ENCODE data around the gene POU2F3.

The POU2F3 gene

DNA sequence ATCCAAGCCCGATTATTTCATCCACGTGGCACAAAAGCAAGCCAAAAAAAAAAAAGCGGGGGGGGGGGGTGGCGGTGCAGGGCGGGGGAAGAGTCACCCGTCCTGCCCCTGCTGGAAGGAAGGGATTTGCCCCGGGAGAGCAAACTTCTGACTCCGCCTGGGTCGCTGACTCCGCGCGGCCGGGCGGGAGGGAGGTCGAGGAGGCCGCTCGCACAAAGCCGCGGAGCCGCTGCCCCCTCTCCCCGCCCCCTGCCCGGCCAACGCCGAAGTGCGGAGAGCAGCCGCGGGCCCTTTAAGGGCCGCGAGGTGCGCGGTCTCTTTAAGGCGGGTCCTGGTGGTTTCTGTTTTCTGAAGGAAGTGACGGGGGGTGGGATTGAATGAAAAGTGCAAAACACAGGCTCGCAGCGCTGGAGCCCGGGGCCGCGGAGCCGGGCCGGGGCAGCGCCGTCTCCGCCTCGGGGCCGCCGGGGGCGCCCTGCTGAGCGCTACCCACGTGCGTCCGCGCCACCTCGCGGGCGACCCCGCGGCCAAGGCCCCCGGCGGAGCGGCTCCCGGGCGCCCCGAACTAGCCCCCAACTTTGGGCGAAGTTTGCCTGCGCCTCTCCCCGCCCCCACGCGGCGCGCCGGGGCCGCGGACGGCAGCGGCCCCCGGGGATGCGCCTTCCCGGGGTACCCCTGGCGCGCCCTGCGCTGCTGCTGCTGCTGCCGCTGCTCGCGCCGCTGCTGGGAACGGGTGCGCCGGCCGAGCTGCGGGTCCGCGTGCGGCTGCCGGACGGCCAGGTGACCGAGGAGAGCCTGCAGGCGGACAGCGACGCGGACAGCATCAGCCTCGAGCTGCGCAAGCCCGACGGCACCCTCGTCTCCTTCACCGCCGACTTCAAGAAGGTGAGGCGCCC, 29.1 kb upstream of the POU2F3 start, which contains the start of gene OAF:
Gene OAF, plus strand, starts transcription at position 407 of the 896 bp plus-strand sequence. Its CDS starts 248 bp downstream, at position 655.
- peak; percentile 18 for DNase-seq (ENCODE audit: low read depth)

DNA sequence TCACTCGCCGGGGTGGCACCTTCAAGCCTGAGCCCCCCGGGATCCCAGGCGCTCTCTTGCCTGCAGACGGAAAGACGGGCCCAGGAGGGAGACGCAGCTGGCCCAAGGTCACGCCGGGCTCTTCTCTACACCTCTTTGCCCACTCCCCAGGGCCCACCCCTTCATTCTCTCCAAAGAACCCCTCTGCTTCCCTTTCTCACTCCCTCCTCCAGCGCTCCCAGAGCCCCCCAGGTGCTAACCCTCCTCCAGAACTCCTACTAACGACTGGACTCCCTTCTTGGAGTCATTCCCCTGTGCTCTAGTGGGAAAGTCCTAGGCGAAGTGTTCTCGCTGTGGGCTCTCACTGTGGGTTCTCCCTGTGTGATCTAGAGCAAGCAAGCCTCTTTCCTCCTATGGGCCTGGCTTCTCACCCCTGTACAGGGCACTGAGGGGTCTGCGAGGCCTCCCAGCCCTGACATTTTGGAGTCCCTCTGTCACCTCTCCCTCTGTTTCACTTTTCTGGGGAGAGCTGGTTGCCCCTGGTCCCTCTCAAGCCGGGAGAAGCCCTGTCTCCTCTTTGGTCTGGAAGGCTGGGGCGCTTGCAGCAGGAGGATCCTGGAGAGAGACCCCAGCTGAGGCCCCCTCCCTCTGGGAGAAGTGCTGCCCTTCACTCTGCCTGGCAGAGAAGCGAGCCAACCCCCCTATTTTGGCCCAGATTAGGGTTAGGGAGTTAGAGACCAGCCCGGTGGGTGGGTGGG, 28.2 kb upstream of the POU2F3 start:
- DNase-seq (ENCODE audit: low read depth), result no peak

DNA sequence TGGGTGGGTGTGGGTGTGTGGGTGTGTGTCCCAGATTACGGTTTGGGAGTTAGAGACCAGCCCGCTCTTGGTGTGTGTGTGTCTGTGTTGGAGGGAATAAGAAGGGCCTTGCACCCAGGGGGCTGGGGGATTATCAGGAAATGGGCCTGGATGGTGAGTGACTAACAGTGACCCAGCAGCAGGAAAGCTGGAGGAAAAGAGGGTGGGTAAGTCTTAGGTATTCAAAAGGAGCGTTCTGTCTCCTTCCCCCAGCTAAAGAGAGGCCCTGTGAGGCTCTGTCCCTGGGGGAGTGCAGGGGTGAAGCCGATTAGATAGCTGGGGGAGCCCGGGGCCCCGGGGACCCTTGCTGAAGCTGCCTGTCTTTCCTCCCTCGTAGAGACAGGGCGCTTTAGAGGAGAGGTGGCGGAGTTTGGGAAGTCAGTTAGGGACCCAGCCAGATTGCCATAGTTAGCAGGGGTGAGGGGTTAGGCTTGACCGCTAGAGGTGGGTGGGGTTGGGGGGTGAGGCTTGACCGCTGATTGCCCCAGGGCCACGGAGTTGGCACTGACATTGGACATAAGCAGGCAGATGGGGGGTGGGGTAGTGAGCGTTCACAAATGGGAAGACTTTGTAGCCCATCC, 27.6 kb upstream of the POU2F3 start:
- no peak for DNase-seq (ENCODE audit: low read depth)

DNA sequence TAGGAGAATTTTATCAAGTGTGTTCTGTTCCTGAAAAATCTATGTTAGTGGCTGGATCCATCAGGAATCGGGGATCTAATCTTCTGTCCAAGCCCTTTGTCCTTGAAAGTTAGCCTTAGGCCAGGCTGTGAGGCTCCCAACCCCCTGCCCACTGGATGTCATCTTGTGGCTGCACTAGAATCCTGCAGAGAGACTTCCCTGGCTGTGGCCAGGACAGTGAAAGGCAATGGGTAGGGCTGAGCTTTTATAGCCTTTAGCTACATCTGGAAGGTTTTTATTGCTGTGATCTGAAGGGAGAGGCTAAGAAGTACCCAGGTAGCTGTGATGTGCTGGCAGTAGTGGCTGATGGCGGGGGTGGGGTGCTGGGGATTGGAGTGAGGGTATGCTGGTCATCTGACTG, 27.0 kb upstream of the POU2F3 start:
- no peak for DNase-seq (ENCODE audit: low read depth)

DNA sequence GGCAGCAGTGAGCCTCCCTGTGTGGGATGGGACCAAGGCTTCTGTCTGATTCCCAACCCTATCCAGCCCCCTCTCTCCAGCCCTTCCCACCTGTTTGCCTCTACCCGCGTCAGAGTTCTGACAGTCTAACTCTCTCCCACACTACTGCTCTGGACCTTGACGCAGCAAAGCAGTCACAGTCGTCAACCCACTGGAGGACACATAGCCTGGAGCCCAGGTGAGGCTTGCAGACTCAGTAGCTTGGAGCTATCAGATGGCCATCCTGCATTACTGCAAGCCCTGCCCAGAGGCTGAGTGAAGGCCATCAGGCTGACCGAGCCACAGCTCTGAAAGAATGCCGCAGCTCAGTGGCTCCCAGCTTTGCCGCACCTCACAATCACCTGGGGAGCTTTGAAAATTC, 25.4 kb upstream of the POU2F3 start:
- DNase-seq (ENCODE audit: low read depth), result no peak

DNA sequence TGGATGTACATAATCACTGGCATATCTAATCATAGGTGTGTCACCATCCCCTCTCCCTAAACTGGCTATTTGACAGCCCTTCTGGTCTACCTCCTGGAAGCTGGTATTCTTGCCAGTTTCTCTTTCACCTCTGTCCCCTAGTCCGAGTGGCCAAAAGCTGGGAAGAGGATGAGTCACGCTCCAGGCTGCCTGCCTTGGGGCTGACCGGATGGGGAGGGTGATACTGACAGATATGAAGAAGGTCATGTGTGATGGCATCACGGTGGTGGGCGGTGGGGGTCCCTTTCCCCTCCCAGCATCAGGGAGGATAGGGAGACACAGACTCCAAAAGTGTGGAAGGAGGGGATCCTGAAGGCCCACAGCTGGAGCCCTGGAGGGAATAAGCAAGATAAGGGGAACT, 24.3 kb upstream of the POU2F3 start:
- no peak for DNase-seq (ENCODE audit: low read depth)

DNA sequence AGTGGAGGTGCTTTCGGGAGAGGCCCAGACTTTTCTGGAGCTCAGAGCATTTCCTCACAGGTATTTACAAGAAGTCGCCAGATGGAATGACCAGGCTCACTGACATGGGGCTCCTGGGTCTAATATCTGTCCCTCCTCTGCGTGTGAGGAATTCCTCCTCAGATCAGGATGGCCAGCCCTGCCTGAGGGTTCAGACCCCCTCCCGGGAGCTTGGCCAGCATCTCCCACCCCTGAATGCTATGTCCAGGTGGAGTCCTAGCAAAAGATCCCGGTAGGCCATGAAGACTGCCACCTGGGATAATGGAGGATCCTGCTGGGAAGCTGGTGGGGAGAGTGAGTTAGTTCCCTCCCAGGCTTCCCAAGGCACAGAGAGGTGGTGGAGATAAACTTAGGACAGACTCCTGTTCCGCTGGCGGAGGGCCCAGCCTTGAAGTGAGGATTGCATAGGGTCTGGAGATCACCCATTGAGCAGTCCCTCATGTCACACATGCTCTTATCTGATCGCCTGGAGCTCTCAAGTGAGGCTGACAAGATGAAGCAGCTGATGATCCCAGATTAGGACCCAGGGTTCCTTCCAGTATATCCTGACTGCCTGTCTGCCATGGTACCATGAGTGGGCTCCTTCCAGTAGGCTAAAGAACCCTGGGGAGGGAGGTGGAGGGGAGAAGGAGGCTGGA, 23.4 kb upstream of the POU2F3 start:
- DNase-seq (ENCODE audit: low read depth), result no peak

DNA sequence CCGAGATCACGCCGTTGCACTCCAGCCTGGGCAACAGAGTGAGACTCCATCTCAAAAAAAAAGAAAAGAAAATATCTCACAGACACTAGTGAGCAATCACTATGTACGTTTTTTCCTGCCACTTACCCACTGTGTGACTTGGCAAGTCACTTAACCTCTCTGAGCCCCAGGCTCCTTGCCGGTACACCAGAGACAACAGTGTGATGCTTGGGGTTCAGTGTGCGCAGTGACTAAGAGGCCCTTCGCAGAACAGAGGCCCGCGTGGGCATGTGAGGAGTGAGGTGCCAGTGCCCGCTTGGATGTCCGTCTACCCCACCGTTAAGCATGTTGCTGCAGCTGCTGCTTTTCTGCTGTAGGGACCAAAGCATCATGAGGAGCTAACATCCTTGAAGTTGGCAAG, 22.4 kb upstream of the POU2F3 start:
- DNase-seq (ENCODE audit: low read depth), result no peak

DNA sequence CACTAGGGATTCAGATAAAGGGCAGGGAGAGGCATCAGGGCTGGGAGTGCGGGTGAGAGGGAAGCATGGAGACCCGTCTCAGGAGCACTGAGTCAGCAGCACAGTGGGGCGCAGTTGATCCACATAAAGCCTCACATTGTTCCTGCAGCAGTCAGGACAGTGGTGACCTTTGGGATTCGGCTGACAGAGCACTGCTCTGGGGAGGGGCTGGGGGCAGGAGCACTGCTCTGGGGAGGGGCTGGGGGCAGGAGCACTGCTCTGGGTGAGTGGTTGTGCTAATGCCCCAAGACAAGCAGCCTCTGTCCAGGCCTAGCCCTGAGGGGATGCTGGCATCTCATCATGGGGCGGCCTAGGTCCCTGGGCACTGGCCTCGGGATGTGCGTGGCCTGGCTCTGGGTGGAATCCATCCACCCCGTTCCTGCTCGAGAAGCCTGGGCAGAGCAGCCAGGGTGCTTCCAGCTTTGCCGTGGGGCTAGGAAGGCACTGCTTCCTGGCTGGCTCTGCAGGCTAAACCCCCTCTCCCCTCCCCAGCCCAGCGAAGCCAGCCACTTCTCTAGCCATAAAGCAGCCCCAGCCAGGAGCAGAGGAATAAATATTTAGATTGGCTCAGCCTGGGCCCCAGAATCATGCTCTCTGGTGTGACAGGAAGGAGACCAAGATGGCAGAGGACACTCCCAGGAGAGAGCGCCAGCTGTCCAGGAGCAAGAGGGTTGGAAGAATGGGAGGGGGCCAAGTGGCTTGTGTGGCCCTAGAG, 21.8 kb upstream of the POU2F3 start:
- DNase-seq (ENCODE audit: low read depth), result no peak

DNA sequence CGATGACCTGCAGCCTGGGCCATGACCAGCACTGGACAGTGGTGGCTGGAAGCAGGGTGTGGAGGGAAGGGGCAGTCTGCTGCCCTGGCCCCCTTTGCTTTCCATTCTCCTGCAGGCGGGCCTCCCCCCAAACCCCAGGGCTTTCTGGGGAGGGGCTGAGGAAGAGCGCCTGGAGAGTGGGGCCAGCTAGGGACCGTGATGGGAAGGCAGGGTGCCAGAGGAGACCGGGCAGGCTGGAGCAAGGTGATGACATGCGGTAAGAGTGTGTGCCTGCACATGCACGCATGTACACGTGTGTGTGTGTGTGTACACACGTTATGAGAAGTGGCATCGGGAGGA, 21.3 kb upstream of the POU2F3 start:
- no peak for DNase-seq (ENCODE audit: low read depth)

DNA sequence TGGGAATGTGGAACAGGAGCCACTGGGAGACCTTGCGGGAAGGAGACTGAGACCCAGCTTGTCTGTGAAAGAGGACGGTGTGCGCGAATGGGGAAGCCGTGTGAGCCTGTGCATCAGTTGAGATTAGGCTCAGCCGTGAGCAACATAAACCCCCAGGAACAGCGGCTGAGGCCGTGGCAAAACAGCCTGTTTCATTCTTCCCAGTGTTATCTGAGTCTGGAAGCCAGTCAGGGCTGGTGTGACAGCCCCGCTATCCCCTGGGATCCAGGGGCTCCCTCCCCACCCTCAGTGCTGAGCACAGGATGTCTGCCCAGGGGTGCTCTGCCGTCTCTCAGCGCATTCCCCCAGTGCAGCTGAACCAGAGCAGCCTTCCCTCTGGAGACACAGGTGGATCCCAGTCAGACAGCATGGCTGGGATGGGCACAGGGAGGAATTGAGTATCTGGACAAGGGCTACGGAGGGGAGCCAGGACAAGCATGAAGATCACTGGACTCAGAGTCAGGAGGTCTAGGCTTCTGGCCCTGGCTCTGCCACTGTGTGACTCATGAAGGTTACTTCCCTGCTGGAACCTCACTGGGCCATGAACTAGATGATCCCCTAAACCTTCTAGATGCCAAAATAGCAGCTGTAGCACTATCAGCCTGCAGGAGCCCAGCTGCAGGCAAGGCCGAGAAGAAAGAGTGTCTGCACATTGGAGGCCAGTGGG, 20.6 kb upstream of the POU2F3 start:
- DNase-seq (ENCODE audit: low read depth), result no peak

DNA sequence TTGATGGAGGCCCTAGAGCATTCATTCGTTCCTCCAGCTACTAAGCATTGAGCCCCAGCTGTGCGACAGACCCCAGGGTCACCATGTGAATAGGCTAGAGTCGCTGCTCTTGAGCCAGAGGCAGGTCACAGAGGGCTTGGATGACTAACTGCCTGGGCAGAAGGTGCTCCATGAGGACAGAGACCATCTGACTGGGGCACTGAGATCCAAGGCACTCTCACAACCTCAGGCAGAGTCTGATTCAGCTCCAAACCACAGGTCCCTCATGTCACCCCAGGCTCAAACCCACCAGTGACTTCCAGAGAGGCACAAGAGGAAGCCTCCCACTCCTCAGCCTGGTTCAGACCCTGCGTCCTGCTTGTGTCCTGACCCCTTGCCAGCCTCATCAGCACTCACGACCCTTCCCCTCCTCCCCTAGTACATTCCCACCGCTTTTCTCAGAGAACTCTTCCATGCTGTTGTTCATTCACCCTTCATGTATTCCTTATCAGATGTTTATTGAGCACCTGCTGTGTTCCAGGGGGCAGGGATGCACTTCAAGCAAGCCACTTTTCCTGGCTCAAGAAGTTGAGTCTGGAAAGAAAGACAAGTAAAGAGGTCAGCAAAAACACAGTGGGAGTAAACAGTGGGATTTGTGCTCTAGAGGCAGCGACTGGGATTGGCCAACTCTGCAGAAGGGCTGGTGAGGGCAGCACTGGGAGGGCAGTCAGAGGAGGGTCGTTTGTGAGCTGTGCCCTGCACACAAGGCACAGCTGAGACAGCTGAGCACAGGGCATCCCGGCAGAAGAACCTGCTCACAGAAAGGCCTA, 19.8 kb upstream of the POU2F3 start:
- no peak for DNase-seq (ENCODE audit: low read depth)

DNA sequence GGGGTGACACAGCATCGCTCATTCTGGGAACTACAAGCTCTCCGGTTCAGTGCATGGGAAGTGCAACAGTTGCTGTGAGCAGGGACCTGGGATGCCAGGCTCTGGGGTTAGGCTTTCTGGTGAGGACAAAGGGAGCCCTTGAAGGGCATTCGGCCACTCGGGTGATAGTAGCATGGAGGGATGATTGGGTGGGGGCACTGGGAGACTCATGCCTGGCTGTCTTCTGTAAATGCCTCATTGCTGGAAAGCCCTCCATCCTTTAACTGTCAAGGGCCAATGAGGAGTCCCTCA, 19.2 kb upstream of the POU2F3 start:
- DNase-seq (ENCODE audit: low read depth), result no peak

DNA sequence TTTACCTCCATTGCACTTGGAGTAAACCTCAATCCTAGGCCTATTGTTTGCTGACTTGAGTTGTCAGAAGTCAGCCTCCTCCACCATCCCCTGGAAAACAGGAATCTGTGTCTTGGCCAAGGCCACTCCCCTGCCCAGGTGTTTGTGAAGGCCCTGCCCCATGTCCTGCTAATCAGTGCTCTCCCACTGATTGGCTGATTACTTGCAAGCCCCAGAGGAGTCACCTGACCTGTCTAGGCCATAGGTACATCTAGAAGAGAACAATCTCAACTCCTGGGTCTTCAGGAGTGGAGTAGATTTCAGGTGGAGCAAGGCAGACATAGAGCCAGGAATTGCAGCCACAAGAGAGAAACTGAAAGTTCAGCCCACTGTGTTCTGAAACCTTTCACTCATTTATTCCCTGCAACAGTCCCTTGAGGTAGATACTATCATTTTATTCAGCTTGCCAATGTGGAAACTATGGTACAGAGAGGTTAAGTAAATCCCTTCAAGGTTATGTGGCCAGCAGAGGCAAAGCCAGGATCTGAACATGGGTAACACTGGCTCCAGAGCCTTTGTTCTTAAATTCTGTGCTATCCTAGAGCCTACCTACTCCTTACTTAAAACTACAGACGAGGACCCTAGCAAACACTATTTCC, 18.7 kb upstream of the POU2F3 start:
- DNase-seq (ENCODE audit: low read depth), result no peak

DNA sequence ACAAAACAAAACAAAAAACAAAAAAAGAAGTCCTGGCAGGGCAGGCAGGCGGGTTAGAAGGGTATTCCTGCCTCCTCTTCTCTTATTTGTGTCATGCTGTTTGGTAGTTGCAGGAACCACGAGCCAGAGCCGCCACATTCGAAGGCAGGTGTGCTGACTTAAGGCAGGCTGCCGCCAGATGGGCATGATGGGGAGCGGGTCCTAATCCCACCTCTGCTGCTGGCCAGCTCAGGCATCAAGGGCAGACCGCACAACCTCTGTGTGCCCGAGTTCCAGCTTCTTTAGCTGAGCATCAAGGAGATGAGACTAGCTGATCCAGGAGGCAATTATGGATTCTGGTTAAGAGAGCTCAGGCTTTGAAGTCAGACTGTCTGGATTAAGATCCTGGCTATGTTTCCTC, 17.0 kb upstream of the POU2F3 start:
- DNase-seq (ENCODE audit: low read depth), result no peak

DNA sequence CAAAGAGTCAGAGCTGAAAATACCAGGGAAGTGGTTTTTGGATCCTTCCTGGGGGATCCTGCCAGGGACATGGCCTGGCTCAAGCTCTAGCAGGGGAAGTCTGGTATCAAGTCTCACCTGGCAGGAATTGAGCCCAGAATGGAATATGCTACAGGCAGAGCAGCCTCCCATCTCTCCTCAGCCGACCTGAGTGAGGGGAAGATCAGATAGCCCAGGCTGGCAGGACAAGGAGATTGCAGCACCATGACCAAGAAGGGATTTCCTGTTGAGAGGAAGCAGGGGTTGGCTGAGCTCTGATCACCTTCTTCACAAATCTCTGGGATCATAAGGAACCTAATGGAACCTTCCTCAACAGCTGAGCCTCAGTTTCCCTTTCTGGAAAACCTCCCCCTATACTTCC, 16.1 kb upstream of the POU2F3 start:
- no peak for DNase-seq (ENCODE audit: low read depth)

DNA sequence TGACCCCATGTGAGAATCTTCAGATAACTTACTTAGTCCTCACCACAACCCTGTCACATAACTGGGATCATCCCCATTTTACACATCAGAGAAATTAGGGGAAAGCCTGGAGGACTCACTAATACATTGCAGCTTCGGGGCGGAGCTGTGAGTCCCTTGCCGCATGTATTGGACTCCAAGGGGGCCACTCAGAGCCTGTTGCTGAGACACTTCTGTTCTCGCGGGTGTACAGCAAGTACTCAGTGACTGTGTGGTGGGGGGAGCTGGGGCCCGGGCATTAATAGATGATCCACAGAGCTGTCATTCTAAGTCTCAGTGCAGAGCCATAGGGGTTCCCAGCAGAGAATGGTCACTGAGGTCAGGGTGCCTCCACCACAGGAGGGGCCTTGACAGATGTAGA, 15.6 kb upstream of the POU2F3 start:
- no peak for DNase-seq (ENCODE audit: low read depth)

DNA sequence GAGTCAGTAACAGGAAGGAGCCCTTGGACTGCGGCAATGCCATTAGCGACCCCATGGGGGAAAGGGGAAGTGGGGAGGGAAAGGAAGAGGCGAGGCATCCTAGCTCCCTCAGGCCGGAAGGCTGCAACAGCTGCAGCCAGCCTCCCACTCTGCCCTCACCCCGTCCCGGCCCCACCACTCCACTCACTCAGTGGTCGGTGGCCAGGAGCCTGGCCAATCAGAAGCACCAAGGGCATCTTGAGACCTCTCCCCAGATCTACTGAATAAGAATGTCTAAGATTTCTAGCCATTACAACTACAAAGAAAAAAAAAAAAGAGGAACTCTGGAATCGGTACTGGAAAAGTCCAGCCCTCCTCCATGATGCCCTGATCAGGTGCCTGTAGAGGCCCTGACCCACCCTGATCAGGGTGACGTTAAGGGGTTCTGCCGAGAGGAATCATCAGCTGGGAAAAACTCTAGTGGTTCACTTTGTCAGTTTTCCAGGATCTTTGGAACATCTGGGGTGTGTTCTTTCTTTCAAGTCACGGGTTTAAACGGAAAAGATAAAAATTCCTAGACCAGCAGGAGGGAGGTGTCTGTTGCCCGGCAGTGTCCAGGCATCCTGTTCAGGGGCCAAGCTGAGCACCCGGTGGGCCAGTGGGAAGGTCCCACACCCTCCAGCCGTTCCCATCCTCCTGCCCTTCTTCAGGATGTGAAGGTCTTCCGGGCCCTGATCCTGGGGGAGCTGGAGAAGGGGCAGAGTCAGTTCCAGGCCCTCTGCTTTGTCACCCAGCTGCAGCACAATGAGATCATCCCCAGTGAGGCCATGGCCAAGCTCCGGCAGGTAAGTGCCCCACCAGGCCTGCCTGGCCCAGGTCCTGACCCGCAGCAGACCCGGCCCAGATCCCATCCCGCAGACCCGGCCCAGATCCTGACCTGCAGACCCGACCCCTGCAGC, 14.7 kb upstream of the POU2F3 start:
- no peak for DNase-seq (ENCODE audit: low read depth)

DNA sequence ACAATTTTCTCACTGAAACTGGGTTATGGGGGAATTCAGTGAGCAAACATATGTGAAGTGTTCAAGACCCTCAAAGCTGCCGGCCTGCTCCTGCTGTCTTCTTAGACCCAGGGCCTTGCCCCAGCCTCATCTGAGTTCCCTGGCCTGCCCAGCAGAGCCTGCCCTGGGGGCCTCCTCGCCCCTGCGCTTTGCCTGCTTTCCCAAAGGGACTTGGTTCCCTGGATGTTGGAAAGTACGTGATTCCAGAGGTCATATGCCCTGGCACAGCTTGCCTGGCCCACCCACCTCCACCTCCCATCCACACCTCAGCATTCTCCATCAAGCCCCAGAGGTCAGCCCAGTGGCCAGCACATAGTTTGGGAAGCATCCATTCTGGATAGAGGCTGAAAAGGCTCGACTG, 13.7 kb upstream of the POU2F3 start:
- DNase-seq (ENCODE audit: low read depth), result no peak

All from T-helper 22 cell (primary cell).